H9 (cell line): ENCODE measurements around the gene SLC10A3. TPM values are rescaled to one million over a fixed set of nuclear protein-coding genes. Genes with fewer than 3 reads are reported as not detected.

ENCODE experiments used
- DNase-seq: peaks from one replicate; pipeline ENCODE4 v3.0.0-alpha.2; 2017
- H2AFZ ChIP-seq: one replicate; pipeline ENCODE4 v1.6.1; 2013; ENCODE audit warnings: mild to moderate bottlenecking, low read length, control low read depth, moderate library complexity
- H2AK5ac ChIP-seq: 2 replicates; pipeline ENCODE4 v1.6.1; 2013; ENCODE audit warnings: low read length, control low read depth, mixed read lengths; ENCODE audit not compliant: insufficient read length
- H2BK120ac ChIP-seq: one replicate; pipeline ENCODE4 v1.6.1; 2013; ENCODE audit warnings: low read depth, mild to moderate bottlenecking, low read length, control low read depth, inconsistent platforms; ENCODE audit not compliant: poor library complexity, severe bottlenecking
- H2BK12ac ChIP-seq: 2 replicates; pipeline ENCODE4 v1.6.1; 2013; ENCODE audit warnings: low read length, control low read depth, mixed read lengths, low read depth; ENCODE audit not compliant: insufficient read length
- H2BK15ac ChIP-seq: 2 replicates; pipeline ENCODE4 v1.6.1; 2013; ENCODE audit warnings: low read depth, low read length, control low read depth
- H2BK20ac ChIP-seq: one replicate; pipeline ENCODE4 v1.6.1; 2013; ENCODE audit warnings: low read depth, mild to moderate bottlenecking, low read length, control low read depth, inconsistent platforms; ENCODE audit not compliant: poor library complexity, severe bottlenecking
- H2BK5ac ChIP-seq: 2 replicates; pipeline ENCODE4 v1.6.1; 2013; ENCODE audit warnings: low read length, control low read depth, mixed read lengths; ENCODE audit not compliant: insufficient read length
- H3K14ac ChIP-seq: 2 replicates; pipeline ENCODE4 v1.6.1; 2013; ENCODE audit warnings: low read length, control low read depth; ENCODE audit not compliant: insufficient read depth
- H3K18ac ChIP-seq: 2 replicates; pipeline ENCODE4 v1.6.1; 2013; ENCODE audit warnings: low read depth, mild to moderate bottlenecking, mixed read lengths, low read length, control low read depth; ENCODE audit not compliant: insufficient read length
- H3K23ac ChIP-seq: 2 replicates; pipeline ENCODE4 v1.6.1; 2013; ENCODE audit warnings: low read length, control low read depth, mixed read lengths, low read depth; ENCODE audit not compliant: insufficient read length
- H3K23me2 ChIP-seq: 2 replicates; pipeline ENCODE4 v1.6.1; 2013; ENCODE audit warnings: low read depth, mild to moderate bottlenecking, mixed read lengths, low read length, control low read depth; ENCODE audit not compliant: insufficient read length, poor library complexity, severe bottlenecking
- H3K27ac ChIP-seq: 2 replicates; pipeline ENCODE4 v1.5.1; 2013; ENCODE audit warnings: low read length, control low read depth, mixed read lengths, low read depth; ENCODE audit not compliant: insufficient read length
- H3K27me3 ChIP-seq: 2 replicates; pipeline ENCODE4 v1.6.1; 2013; ENCODE audit warnings: low read length, control low read depth, inconsistent platforms; ENCODE audit not compliant: insufficient read depth
- H3K4ac ChIP-seq: 2 replicates; pipeline ENCODE4 v1.6.1; 2013; ENCODE audit warnings: low read depth, mild to moderate bottlenecking, control low read depth, inconsistent platforms, low read length, moderate library complexity
- H3K4me1 ChIP-seq: 2 replicates; pipeline ENCODE4 v1.6.1; 2013; ENCODE audit warnings: low read length, control low read depth, inconsistent platforms; ENCODE audit not compliant: insufficient read depth
- H3K4me2 ChIP-seq: 2 replicates; pipeline ENCODE4 v1.6.1; 2013; ENCODE audit warnings: low read length, control low read depth, mixed read lengths; ENCODE audit not compliant: insufficient read length, insufficient read depth
- H3K56ac ChIP-seq: 2 replicates; pipeline ENCODE4 v1.6.1; 2013; ENCODE audit warnings: low read depth, mild to moderate bottlenecking, mixed read lengths, low read length, control low read depth; ENCODE audit not compliant: insufficient read length
- H3K79me1 ChIP-seq: 2 replicates; pipeline ENCODE4 v1.6.1; 2013; ENCODE audit warnings: low read depth, mild to moderate bottlenecking, moderate library complexity, low read length, control low read depth, inconsistent platforms; ENCODE audit not compliant: insufficient read depth, poor library complexity, severe bottlenecking
- H3K79me2 ChIP-seq: 2 replicates; pipeline ENCODE4 v1.6.1; 2013; ENCODE audit warnings: low read length, control low read depth, inconsistent platforms; ENCODE audit not compliant: insufficient read depth
- H3K9ac ChIP-seq: 2 replicates; pipeline ENCODE4 v1.6.1; 2013; ENCODE audit warnings: low read length, control low read depth, mixed read lengths; ENCODE audit not compliant: insufficient read length; ENCODE audit errors: extremely low read depth
- H3K9me3 ChIP-seq: one replicate; pipeline ENCODE4 v1.6.1; 2013; ENCODE audit warnings: low read depth, low read length, inconsistent platforms; ENCODE audit not compliant: control insufficient read depth
- H3T11ph ChIP-seq: one replicate; pipeline ENCODE4 v1.6.1; 2013; ENCODE audit warnings: mild to moderate bottlenecking, low read length, control low read depth, inconsistent platforms
- H4K20me1 ChIP-seq: one replicate; pipeline ENCODE4 v1.6.1; 2013; ENCODE audit not compliant: control insufficient read depth, insufficient read length, insufficient read depth
- H4K5ac ChIP-seq: 2 replicates; pipeline ENCODE4 v1.6.1; 2013; ENCODE audit warnings: low read depth, mild to moderate bottlenecking, mixed read lengths, low read length, control low read depth; ENCODE audit not compliant: insufficient read length
- H4K8ac ChIP-seq: replicated peaks from 2 replicates; pipeline ENCODE4 v1.6.1; 2013; ENCODE audit warnings: low read length, control low read depth, mixed read lengths, low read depth; ENCODE audit not compliant: insufficient read length
- H4K91ac ChIP-seq: 2 replicates; pipeline ENCODE4 v1.6.1; 2013; ENCODE audit warnings: low read depth, mild to moderate bottlenecking, moderate library complexity, mixed read lengths, low read length, control low read depth; ENCODE audit not compliant: insufficient read length
- H3K27ac Mint-ChIP-seq, 3 experiments: 2 replicates in 2 of 3; 3 replicates in 1 of 3; pipeline ENCODE4 v1.8.0; 2020 to 2021; ENCODE audit warnings: mixed read lengths in 3 of 3, mild to moderate bottlenecking in 1 of 3, moderate library complexity in 1 of 3
- H3K27me3 Mint-ChIP-seq: 2 replicates; pipeline ENCODE4 v1.8.0; 2021; ENCODE audit warnings: low read depth, mild to moderate bottlenecking, moderate library complexity, mixed read lengths
- H3K36me3 Mint-ChIP-seq, 3 experiments: 2 replicates in 2 of 3; 3 replicates in 1 of 3; pipeline ENCODE4 v1.8.0; 2020 to 2021; ENCODE audit warnings: low read depth in 3 of 3, mixed read lengths in 3 of 3; ENCODE audit not compliant: insufficient read depth in 1 of 3
- H3K4me1 Mint-ChIP-seq, 2 experiments: 2 replicates each; pipeline ENCODE4 v1.8.0; 2020; ENCODE audit warnings: mixed read lengths in 2 of 2
- H3K4me3 Mint-ChIP-seq, 2 experiments: 2 replicates in 1 of 2; 3 replicates in 1 of 2; pipeline ENCODE4 v1.8.0; 2020 to 2021; ENCODE audit warnings: mild to moderate bottlenecking in 2 of 2, mixed read lengths in 2 of 2, moderate library complexity in 1 of 2
- H3K9me3 Mint-ChIP-seq, 2 experiments: 2 replicates in 1 of 2; 3 replicates in 1 of 2; pipeline ENCODE4 v1.8.0; 2020; ENCODE audit warnings: mild to moderate bottlenecking in 2 of 2, mixed read lengths in 2 of 2, moderate library complexity in 1 of 2
- CTCF ChIP-seq: fragments of 200-600 bp; sonication (generic); conservative IDR thresholded peaks from 3 replicates; pipeline ENCODE4 v1.8.0; 2021; ENCODE audit warnings: antibody characterized with exemption, mild to moderate bottlenecking
- WGBS: extraction: QIAGEN DNeasy Blood & Tissue Kit; methylation state at CpG from one replicate; pipeline ENCODE4 v1.1.7; 2013; ENCODE audit warnings: missing lambda C conversion rate, low lambda C conversion rate, mixed read lengths; ENCODE audit not compliant: insufficient read length; ENCODE audit errors: extremely low coverage; 5-methylcytosine and 5-hydroxymethylcytosine counted together
- total RNA-seq: library from RNA; stranded (reverse); gene quantifications from 2 replicates; pipeline ENCODE4 v1.2.1, GENCODE V29; 2021

The SLC10A3 gene
- total RNA-seq, 1 experiment from 2014 or later = 8.8 TPM

DNA sequence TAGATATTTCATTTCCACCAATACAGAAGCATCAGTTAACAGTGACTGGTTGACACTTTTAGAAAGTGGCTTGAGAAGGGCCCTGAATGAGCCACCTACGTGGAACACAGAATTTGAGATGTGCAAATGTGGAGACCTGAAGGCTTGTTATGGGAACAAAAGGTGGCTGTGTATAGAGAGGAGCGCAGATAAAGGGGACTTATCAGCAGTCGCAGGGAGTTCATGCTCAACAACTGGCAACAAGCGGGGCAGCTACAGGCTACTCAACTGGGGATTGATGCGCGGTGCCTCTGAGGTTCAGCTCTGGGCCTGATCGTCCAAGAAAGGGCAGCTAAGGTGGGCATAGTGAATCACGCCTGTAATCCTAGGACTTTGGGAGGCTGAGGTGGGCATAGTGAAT, 29.0 kb upstream of the SLC10A3 start:
- H3K9ac ChIP-seq = no peak overlapping the region
- no peak overlapping the region for H4K8ac ChIP-seq
- no peak overlapping the region for H2AFZ ChIP-seq
- no peaks in the 10 kb centered on the region for H3K4me1 ChIP-seq
- H2BK5ac ChIP-seq = no peak overlapping the region
- H4K91ac ChIP-seq = no peak overlapping the region
- H4K20me1 ChIP-seq = no peaks in the 10 kb centered on the region
- H3K23ac ChIP-seq = no peak overlapping the region
- H3K56ac ChIP-seq = no peak overlapping the region
- Mint-ChIP-seq H3K4me1 (peaks cover 14 to 17% of the 10 kb centered on the region in 2 experiments), H3K4me3 (no peak overlapping the region), H3K27me3 (peaks cover 42% of the 10 kb centered on the region), H3K36me3 (no peaks in the 10 kb centered on the region; a peak in 2 of 7 replicates), H3K9me3 (peaks cover 53% of the 10 kb centered on the region in 2 experiments), H3K27ac (no peak overlapping the region)
- H3K23me2 ChIP-seq = peaks cover 15% of the 10 kb centered on the region
- H4K5ac ChIP-seq = no peak overlapping the region
- H2BK120ac ChIP-seq = no peak overlapping the region
- no peak overlapping the region for H3K27ac ChIP-seq
- H3K4ac ChIP-seq = no peak overlapping the region
- no peaks in the 10 kb centered on the region for H3K79me1 ChIP-seq
- no peak overlapping the region for H2BK15ac ChIP-seq
- H3K27me3 ChIP-seq = no peaks in the 10 kb centered on the region; the same call in 1 of the 2 replicates
- H3T11ph ChIP-seq = no peak overlapping the region
- no peak overlapping the region for H2BK12ac ChIP-seq
- H3K14ac ChIP-seq = no peak overlapping the region
- H3K18ac ChIP-seq = no peak overlapping the region
- no CpG with 5 or more reads among the region's 8 CpGs for WGBS
- H3K4me2 ChIP-seq = no peak overlapping the region
- H2BK20ac ChIP-seq = no peak overlapping the region
- no peak overlapping the region for H2AK5ac ChIP-seq
- peaks cover 12% of the 10 kb centered on the region for H3K9me3 ChIP-seq
- no peaks in the 10 kb centered on the region for H3K79me2 ChIP-seq
- DNase-seq = no peak
- TF ChIP-seq CTCF = no peak
